ENCODE results near the gene NOG.

The NOG gene

DNA sequence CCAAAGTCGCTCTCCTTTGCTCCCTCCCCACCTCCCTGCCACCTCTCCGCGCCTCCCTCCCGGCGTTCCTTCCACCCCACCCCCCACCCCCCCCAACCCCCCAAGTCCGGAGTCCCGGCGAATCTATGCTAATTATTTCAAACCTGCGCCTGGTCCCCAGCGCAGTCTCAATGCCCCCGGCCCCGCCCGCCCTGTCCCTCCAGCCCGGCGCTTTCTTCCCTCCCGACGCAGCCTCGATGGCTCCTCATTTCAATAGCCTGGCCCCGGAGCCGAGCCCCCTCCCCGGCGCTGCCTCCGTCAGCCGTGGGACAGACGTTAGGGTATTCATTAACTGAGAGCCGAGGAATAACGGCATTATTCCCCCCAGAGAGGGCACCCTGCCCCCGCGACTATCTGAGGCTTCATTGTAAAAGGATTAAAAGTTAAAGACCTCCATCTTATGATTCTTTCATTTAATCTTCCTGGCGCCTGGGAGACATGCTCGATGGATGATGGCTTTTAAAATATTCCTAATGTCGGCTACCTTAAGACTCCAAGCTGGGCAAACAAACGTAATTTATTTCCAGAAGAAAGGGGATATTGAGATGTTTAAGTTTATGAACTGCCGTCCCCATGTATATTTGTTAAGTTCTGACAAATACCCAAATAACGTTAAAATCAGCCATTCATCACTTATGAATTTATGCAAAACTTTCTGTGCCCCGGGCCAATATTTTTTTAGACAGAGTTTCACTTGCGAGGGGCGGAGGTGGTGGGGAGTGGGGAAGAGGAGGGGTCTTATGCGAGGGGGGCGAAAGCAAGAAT, 3.4 kb downstream of the NOG start:
- DNase-seq (ENCODE audit: low read depth in 1 of 2, low spot score in 1 of 2) = no peak

DNA sequence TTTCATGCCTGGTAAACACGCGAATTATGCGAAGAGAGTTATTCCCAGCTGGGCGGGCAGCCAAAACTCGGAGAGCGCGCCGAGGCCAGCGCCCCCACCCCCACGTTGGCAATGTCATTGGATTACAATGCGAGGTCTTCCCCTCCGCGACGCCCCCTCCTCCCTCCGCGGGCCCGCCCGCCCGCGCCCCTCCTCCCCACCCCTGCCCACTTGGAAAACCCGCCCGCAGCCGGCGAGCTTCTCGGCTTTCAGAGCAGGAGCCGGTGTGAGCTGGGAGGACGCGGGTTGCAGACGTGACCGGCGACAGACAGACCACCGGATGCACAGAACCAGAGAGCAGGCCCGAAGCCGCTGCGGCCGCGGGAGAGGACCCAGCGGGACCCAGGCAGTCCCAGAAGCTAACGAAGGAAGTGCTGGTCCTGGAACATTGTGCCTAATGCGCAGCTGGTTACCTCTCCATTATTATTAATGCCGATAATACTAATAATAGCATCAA, 4.0 kb downstream of the NOG start:
- DNase-seq (ENCODE audit: low read depth in 1 of 2, low spot score in 1 of 2) = no peak

DNA sequence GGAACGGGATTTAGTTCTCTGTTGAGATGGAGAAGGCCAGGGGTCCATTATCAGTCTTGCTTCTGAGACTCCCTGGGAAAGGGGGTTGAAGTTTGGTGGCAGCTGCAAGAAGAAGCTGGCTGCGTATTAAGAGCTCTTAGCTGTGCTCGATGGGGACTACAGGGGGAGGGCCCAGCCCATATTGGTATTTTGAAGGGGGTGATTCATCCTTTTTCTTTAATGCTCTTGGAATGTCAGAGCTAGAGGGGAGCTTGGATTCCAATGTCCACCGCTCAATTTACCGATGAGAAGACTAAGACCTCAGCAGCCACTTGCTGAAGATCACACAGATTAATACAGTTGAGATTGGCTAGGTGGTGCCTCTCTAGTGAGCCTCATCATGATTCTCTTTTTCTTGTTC, 5.0 kb downstream of the NOG start:
- DNase-seq (ENCODE audit: low read depth in 1 of 2, low spot score in 1 of 2) = no peak

DNA sequence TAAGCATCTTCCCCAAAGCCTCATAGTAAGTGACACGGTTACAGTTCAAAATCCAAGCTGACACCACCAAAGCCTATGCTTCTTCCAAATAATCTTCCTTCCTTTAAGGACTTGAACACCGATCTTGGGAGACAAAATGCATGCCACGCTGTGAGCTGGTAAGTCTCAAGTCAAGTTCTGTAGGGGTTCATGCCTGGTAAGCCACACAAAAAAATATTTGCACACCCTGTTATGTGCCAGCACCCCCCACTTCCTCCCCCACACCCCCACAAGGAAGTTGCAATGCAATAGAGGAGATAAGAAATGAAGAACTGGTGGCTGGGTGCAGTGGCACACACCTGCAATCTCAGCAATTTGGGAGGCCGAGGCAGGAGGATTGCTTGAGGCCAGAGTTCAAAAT, 5.6 kb downstream of the NOG start:
- DNase-seq (ENCODE audit: low read depth in 1 of 2, low spot score in 1 of 2) = no peak

DNA sequence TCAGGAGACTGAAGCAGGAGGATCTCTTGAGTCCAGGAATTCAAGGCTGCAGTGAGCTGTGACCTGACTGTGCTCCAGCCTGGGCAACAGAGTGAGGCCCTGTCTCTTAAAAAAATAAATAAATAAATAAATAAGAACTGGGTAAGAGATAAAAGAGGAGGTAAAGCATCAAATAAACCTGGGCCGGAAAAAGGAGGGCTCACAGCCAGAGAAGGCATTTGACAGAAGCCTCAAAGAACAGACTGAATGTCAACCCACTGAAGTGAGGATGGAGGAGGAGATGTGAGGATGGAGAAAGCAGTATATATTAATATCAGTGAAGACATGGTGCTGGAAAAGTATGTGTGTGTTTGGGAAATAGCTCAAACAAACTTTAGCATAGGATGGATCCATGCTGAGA, 6.1 kb downstream of the NOG start:
- DNase-seq (ENCODE audit: low read depth in 1 of 2, low spot score in 1 of 2) = no peak

DNA sequence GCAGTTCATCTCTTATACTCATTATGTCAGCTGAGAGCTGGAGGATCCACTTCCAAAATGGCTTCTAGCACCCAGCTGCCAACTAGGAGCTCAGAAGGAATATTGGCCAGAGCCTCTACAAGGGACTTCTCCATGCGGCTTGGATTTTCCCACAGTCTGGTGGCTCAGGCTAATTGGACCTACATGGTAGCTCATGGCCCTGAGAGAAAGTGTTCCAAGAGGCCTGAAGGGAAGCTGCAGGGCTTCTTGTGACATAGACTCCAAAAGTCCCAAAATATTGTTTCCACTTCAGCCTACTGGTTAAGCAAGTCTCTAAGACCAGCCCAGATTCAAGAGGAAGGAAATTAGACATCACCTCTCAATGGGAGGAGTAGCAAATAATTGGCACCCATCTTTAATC, 6.8 kb downstream of the NOG start:
- DNase-seq (ENCODE audit: low read depth in 1 of 2, low spot score in 1 of 2) = no peak

DNA sequence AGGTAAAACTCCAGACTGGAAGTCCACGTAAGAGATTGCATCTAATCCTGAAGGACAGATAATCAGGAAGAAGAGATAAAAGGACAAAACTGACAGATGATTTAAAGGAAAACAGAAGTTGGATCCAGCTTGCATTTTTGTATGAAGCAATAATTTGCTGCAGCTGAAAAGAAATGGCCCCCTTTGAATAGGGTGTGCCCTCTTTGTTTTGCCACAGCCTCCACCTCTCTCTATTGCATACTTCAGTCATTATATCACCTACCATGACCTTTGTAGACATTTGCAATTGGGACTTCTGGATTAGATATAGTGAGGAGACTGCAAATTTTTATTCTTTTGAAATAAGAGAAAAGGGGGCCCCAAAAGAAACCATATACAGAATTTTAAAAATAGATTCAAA, 8.1 kb downstream of the NOG start:
- DNase-seq (ENCODE audit: low read depth in 1 of 2, low spot score in 1 of 2) = no peak

DNA sequence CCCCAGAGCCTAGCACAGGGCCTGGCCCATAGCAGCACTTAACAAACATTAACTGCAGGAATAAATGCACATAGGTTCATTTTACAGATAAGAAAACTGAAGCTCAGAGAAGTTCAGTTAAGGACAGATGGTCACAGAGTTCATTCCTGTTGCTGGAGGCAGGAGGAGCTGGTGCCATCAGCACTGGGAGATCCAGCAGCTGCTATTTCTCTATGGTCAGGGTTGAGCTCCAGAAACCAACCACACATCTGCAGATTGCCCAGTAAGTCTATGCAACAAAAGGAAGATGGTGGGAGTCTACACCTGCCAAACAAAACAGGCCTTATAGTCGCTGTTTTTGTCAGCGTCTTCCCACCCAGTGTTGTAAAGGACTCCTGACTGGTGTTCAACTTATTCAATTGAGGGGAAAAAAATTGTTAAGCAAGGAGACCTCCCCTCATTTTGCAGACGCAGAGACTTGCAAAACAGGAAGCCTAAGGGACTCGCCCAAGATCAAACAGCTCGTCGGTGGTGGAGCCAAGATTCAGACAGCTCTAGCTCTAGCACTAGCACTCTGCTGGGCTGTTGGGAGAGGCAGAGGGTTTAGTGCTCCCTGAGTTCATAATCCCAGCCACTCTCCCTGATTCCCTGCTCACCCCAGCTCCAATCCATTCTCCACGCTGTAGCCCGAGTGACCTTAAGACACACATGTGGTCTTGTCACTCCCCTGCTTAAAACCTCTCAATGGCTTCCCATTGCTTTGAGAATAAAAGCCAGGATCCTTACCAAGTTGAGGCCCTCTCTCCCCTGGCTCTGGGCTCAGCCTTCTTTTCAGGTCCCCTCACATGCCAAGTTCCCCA, 9.0 kb downstream of the NOG start:
- DNase-seq (ENCODE audit: low read depth in 1 of 2, low spot score in 1 of 2) = no peak

DNA sequence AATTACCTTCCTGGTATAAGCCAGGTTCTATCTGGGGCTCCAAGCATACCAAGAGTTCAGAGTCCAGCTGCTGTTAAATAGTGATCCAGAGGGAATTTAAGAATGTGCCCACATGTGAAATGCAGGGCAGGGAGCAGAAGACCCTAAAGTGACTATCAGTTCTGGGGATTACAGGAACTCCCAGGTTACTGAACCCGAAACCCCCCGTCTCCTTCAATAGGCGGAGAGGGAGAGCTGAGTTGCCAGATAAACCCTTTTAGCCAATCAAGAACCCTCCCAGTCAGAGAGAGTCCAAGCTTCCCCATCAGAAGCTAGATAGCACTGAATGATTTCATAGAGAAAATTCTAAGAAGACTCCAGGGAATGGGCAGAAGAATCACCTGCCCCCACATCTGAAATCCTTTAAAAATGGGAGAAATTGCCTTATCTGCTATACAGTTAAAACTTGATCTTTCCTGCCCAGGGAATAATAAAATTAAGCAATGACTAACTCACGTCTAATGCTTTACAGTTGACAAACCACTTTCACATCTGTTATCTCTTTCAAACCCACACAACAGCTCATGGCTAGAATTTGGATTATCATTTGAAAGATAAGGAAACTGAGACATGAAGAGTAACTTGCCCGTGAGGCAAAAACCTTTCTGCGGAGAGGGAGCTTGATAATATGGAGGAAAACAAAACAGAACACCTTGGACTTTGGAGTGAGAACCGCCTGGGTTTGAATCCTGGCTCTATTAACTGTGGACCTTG, 10.2 kb downstream of the NOG start:
- no peak for DNase-seq (ENCODE audit: low read depth in 1 of 2, low spot score in 1 of 2)

DNA sequence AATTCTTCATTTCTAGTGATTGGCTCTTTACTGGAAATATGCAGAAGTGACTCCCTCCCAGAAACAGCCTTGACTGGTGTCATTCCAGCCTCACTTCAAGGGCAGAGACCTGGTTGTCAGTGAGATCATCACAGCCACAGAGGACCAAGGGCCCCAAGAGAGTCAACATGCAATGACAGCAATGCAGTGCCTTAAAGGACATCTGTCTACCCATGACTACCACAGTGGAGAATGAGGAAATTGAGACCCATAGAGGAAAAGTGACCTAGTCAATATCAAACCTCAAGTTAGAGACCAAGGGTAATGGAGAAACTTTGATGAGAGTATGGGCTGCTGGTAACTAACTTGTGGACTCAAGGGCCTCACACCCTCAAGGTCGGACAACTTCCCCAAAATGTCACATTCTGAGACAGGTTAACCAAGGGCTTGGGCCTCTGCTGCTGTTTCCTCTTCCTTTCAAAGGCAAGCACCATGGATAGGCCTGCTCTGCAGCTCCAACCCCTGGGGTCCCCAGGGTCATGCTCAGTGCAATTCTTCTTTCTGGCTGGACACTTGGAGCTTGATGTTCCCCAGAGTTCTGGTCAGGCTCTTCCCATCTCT, 11.3 kb downstream of the NOG start:
- no peak for DNase-seq (ENCODE audit: low read depth in 1 of 2, low spot score in 1 of 2)

DNA sequence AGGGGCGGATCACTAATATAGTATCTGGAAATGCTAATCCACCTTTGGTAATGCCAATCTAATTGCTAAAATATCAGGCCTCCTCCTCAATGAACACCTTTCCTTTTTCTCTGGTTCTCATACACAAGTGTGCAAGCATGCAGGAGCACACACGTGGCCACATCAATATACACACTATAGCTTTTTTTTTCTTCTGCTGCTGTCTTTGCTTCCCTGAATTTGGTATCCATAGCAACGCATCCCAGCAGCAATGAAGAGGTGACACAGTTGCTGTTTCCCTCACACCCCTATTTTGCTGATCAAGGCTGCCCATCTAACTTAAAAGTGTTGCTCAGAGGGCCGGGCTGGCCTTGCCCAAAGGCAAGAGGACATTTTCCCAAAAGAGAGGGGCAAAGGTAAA, 15.4 kb downstream of the NOG start:
- DNase-seq (ENCODE audit: low read depth in 1 of 2, low spot score in 1 of 2) = no peak

DNA sequence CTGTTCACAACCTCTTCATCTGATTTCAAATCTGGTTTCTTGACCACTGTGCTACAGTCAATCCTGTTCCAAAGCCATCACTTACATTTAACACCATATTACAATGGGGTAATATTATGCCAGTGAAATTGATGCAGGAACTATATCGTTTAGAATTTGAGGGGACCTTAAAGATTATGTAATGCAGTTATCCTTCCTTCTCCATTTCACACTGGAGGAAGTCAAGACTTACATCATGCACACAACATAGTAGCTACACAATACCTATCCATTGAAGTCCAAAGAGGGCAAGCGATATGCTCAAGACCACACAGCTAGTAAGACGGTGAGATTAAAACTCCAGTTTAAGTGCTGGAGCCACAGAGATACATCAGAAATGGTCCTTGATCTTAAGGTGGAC, 16.8 kb downstream of the NOG start:
- DNase-seq (ENCODE audit: low read depth in 1 of 2, low spot score in 1 of 2) = no peak

DNA sequence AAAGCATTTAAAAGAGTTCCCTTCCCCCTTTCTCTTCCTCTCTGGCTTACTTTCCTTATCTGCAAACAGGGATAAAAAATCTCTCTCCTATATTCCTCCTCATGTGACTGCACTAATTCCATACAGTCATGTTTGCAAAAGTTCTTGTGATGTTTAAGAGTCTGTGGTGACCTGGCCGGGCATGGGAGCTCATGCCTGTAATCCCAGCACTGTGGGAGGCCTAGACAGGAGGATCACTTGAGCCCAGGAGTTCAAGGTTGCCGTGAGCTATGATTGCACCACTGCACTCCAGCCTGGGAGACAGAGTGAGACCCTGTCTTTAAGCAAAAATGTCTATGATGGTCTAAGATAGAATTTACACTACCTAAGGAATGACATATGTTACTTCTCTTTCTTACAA, 19.6 kb downstream of the NOG start:
- no peak for DNase-seq (ENCODE audit: low read depth in 1 of 2, low spot score in 1 of 2)

DNA sequence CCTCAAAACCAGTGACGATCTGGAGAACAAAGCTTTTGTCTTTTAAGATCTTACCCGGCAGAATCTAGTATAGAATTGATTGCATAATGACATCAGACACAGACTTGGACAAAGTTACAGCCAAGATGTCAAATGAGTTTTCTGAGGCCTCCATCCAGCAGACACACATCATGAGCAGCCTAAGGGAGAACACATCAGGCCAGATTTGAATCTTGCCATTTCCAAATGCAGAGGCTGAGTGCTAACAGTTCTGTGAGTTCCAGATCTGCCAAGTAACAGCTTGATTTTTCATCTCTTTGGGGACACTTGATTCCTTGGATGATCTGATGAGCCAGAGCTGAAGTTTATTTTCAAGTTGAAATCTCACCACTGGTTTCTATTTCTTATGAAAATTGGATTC, 21.0 kb downstream of the NOG start:
- DNase-seq (ENCODE audit: low read depth in 1 of 2, low spot score in 1 of 2) = no peak

DNA sequence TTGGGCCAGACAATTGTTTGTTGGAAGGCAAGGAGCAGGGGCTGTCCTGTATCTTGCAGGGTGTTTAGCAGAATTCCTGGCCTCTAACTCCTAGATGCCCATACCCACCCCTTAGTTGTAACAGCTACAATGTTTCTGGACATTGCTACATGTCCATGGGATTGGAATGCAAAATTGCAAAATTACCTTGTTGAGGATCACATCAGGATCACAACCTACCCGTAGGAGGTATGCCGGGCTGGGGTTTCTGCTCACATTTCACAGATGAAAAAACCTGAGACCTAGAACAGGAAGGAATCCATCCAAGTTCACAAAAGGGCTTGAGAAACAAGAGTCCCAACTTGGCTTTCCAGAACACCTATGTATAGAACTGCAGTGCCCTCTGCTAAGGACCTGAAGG, 22.7 kb downstream of the NOG start:
- DNase-seq (ENCODE audit: low read depth in 1 of 2, low spot score in 1 of 2) = no peak

DNA sequence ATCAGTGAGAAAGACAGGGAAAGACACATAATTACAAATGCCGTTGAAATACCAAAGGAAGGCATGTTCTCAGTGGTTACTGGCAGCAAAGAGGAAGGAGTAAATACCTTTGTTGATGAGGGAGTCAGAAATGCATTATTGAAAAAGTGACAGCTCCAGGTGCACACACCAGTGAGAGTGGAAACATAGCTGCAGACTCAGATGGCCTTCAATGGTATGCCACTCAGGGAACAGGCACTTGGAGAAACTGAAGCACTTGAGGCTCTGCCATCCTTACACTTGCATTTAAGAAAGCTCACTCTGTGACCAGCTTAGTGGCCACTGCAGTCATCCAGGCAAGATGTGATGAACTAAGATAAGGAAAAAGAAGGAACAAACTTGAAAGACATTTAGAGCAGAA, 29.9 kb downstream of the NOG start:
- DNase-seq (ENCODE audit: low read depth in 1 of 2, low spot score in 1 of 2) = no peak

DNA sequence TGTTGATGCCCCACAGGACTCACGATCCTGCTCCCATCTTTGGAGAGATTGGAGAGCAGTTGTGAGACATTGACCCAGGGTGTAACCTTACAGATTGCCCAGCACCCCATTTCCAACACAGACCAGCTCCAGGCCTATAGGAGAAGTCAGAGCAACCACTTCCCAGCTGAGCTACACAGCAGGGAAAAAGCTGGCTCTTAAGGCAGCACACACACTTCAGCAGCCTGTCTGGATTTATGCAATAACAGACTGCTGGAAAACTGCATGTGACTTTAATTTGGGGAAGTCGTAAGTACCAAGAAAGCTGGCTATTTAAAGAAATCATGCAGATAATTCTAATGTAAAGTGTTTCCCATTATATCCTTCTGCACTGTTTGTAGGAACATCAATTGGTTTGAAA, 30.8 kb downstream of the NOG start:
- no peak for DNase-seq (ENCODE audit: low read depth in 1 of 2, low spot score in 1 of 2)

DNA sequence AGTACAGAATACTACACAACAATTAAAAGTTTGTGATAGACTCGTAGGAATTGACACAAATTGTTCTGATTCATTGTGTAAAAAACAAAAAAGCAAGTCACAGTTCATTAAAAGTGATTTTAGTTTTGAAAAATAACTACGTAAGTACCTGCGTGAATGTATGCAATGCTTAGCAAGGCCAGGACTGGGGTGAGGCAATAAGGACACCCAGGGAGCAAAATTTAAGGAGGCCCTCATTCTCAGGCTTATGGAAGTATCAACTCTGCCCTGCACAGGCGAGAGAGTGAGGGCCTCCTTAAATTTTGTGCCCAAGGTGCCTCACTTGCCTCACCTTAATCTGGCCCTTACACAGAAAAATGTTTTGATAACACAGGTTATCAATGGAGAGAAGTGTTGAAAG, 31.4 kb downstream of the NOG start:
- no peak for DNase-seq (ENCODE audit: low read depth in 1 of 2, low spot score in 1 of 2)

DNA sequence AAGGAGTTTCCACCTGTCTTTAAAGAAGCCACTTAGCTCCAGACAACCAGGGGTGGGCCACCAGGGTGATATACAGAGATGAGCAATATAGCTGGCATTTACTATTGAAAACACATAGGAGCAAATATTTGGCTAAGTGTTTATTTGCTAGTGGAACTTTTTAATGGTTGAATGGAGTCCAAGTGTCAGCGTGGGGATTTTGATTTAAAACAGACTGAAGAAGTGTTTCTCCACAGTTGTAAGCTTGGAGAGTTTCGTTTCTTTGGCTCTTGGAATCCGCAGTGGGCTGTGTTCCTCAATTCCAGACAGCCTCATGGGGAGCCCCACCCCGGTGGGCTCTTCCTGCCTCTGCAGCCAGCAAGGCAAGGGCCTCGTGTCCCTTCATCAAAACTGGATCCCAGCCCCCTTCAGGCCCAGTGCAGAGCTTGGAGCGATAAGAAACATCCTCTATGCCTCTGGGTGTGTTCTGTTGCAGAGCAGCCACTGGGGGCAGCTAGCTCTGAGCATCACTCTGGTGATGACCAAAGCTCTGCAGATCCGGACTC, 36.1 kb downstream of the NOG start:
- no peak for DNase-seq (ENCODE audit: low read depth in 1 of 2, low spot score in 1 of 2)

DNA sequence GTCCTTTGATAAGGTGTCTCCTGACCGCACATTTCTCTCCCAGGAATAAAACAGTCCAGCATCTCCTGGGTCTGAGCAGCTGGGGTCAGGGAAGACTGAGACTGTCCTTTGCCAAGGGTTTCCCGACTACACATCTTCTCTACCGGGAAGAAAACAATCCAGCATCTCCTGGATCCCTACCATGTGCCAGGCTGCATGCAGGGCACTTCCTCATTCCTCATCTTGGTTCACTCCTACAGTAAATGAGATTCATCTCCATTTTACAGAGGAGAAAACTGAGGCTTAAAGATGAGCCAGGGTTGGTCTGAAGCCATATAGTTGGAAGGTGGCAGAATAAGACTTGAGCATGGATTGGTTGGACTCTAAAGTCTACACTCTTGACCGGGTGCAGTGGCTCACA, 36.7 kb downstream of the NOG start:
- no peak for DNase-seq (ENCODE audit: low read depth in 1 of 2, low spot score in 1 of 2)

DNA sequence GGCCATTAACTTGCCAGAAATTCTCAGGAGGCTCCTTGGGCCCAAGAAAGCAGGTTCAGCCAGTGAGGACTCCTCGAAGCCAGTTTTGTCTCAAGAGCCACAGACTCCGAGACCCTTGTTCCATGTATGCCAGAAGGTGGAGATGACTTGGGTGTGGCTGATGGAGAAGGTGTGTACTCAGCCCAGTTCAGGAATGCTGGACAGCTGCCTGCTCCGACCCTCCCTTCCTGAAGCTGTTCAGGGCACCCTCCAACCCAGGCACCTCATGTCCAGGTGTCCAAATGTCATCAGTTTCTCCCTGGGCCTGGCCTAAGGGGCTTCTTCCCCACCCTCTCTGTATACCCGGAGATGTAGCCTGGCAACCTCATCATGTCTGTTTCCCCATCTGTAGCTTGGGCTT, 40.2 kb downstream of the NOG start:
- no peak for DNase-seq (ENCODE audit: low read depth in 1 of 2, low spot score in 1 of 2)
